SH-SY5Y (cell line): ENCODE results near the gene CDK14.

Source experiments
- GATA2 ChIP-seq: IDR thresholded peaks from 2 replicates; pipeline ENCODE4 v1.6.1; 2011; ENCODE audit warnings: mild to moderate bottlenecking, low read depth, low read length
- GATA3 ChIP-seq: IDR thresholded peaks from 2 replicates; pipeline ENCODE4 v1.6.1; 2011; ENCODE audit warnings: low read depth, mild to moderate bottlenecking, low read length, moderate library complexity

DNA sequence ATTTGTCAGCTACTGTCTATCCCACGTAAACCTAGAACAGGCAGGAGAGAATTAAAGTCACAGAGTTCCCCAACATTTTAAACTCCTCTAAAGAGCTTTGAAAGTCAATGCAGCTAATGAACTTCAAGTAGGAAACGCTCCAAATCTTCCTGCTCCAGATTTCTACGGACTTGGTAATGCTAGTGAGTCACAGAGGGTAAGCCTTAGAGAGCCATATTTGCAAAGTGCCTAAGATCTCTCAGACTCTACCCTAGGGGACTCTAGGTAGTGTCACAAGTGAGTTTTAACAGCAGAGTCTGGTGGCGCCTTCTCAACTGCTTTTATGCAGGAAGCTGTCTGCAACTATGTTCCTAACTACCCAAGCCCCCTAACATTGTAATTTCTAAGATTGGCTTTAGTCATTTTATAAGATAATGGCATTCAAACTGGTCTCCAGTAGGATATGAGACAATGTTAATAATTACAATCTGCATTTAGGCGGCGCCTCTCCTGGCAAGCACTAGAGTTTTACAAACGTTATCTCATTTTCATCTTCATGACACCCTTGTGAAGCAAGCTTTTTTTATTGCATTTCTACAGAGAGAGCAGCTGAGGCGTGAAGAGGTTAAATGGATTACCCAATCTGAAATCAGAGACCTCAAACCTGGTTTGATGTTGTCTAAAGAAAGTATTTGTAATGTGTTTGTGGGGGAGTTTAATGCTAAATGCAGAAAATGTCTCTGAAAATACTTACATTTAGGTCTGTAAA, 646.1 kb downstream of the CDK14 start:
- TF ChIP-seq GATA2 (no peak), GATA3 (no peak)
